Measurements from ENCODE around the gene CCNYL1. TPM values are rescaled to one million over a fixed set of nuclear protein-coding genes. Genes with fewer than 3 reads are reported as not detected.
"Not testable (repeated sequence)": the region's sequence is repeated elsewhere in the genome, so short reads cannot be mapped to it uniquely, and the experiment has no call there.

The CCNYL1 gene
- total and polyA plus RNA-seq, 9 donors, result 4.3 to 13.8 (median 7.4) TPM

DNA sequence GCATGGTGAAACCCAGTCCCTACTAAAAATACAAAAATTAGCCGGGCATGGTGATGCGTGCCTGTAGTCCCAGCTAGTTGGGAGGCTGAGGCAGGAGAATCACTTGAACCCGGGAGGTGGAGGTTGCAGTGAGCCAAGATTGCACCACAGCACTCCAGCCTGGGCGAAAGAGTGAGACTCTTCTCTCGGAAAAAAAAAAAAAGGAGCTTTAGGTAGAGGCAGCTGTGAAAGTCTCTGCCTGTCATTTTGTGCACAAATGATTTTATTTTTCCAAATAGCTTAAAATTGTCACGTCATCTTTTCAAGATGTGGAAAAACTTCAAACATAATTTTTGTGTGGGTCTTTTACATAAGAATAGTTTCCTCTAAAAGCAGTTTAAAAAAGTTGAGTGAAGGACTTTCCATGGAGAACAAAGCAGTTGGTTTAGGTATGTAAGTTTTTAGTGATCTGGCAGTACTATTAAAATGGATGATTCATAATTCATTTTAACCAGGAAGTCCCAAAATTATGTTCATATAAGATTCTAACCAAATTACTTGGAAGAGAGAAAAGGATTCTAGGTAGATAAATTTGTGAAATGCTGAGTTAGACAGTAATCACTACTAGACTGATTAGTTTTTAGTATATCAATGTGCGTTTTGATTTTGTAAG lies 11.5 kb downstream of the CCNYL1 start:
- WGBS, 3 donors, result 88 to 93% (median 89%) methylated on average over 7 of the region's 7 CpGs
- intact Hi-C loops (cut with DNase I), result no loop called here

GRCh38 chr2:207723425-207723787 lies 12.0 kb downstream of the CCNYL1 start:
- H3K27me3 ChIP-seq; intact Hi-C loops (cut with DNase I); H3K4me3 ChIP-seq; H3K27ac ChIP-seq; H3K4me1 ChIP-seq (ENCODE audit: insufficient read depth); H3K9me3 ChIP-seq; H3K36me3 ChIP-seq; DNase-seq: not testable (repeated sequence)
- 94 to 96% (median 95%) methylated on average over 8 of the region's 8 CpGs for WGBS, 3 donors

More for the DNA sequence above, 11.5 kb downstream of the CCNYL1 start:
- Histone ChIP-seq H3K4me1 (ENCODE audit: insufficient read depth) (peaks cover 2% of the 10 kb centered on the region), H3K4me3 (no peak overlapping the region), H3K36me3 (no peaks in the 10 kb centered on the region), H3K27me3 (no peaks in the 10 kb centered on the region), H3K9me3 (no peaks in the 10 kb centered on the region), H3K27ac (no peak overlapping the region)
- no peak for TF ChIP-seq EP300 (IDR thresholded peaks at IDR 0.05)
- TF ChIP-seq CTCF (IDR thresholded peaks at IDR 0.05), result no peak
- TF ChIP-seq POLR2A (IDR thresholded peaks at IDR 0.05), result no peak
- DNase-seq, result no peak

GRCh38 chr2:207724113-207724512 lies 12.7 kb downstream of the CCNYL1 start:
- 47 to 59% (median 59%) methylated on average over 3 of the region's 3 CpGs for WGBS, 3 donors

DNA sequence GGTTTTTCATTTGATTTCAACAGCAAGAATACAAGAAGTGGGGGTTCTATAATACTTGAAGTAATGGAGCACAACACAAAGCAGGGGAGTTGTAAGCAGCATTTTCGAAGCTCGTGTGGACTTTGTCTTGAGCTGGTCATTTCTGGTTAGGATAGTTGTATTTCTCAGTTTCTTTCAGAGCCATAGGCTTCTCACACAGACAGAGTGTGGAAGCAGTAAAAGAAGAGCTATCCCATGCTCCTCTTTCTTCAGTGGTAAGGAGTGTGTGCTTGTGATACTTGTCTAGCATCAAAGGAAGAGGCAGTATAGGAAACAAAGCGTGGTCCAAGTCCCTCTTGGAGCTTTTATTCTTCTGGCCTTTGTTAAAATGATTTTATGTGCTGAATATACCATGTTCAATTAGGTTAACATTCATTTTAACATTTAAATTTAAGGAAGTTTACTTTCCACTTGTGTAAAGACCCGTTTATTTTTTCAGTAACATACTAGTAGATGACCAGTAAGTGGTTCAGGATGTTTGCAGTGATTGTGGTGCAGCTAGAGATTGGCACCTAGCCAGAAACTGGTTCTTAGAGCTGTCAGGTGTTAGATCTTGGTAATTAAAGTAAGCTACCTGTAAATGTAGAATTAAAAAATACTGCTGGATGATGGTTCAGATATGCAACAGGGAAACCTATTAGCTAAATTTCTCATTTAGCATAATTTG lies 14.6 kb downstream of the CCNYL1 start:
- WGBS, 3 donors, result 77 to 85% (median 84%) methylated on average over 4 of the region's 4 CpGs
- Histone ChIP-seq H3K27me3 (no peaks in the 10 kb centered on the region), H3K9me3 (no peaks in the 10 kb centered on the region), H3K4me1 (ENCODE audit: insufficient read depth) (no peaks in the 10 kb centered on the region), H3K4me3 (no peak overlapping the region), H3K36me3 (no peaks in the 10 kb centered on the region), H3K27ac (no peak overlapping the region)
- no peak for DNase-seq
- no peak for TF ChIP-seq POLR2A (IDR thresholded peaks at IDR 0.05)
- no peak for TF ChIP-seq EP300 (IDR thresholded peaks at IDR 0.05)
- TF ChIP-seq CTCF (IDR thresholded peaks at IDR 0.05), result no peak
- intact Hi-C loops (cut with DNase I), result no loop called here

More at GRCh38 chr2:207724113-207724512, 12.7 kb downstream of the CCNYL1 start:
- TF ChIP-seq EP300 (IDR thresholded peaks at IDR 0.05), result no peak
- TF ChIP-seq POLR2A (IDR thresholded peaks at IDR 0.05), result no peak
- no peak for TF ChIP-seq CTCF (IDR thresholded peaks at IDR 0.05)
- Histone ChIP-seq H3K27ac (no peak overlapping the region), H3K4me3 (no peak overlapping the region), H3K36me3 (no peaks in the 10 kb centered on the region), H3K9me3 (no peaks in the 10 kb centered on the region), H3K27me3 (no peaks in the 10 kb centered on the region), H3K4me1 (ENCODE audit: insufficient read depth) (peaks cover 2% of the 10 kb centered on the region)
- intact Hi-C loops (cut with DNase I), result no loop called here
- no peak for DNase-seq

DNA sequence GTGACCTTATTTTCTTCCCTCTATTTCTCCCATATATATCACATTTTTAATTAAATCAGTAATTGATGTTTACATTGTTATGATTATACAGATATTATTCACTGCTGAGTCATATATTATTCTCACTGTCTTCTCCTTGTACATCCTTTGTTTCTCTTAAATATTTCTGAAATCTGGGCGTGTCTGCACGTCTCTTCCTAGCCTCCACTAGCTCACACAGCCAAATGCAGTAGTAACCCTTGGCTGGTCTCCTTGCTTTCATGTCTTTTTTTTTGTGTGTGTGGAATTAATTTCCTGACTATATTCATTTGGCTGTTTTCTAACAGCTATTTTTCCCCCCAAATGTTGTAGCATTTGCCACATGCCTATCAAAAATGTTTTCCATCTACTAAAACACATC lies 15.8 kb downstream of the CCNYL1 start:
- 72 to 83% (median 73%) methylated on average over 2 of the region's 2 CpGs for WGBS, 3 donors
- Histone ChIP-seq H3K4me3 (no peak overlapping the region), H3K36me3 (no peaks in the 10 kb centered on the region), H3K9me3 (no peaks in the 10 kb centered on the region), H3K4me1 (ENCODE audit: insufficient read depth) (no peaks in the 10 kb centered on the region), H3K27me3 (no peaks in the 10 kb centered on the region), H3K27ac (no peak overlapping the region)
- intact Hi-C loops (cut with DNase I), result no loop called here
- no peak for TF ChIP-seq POLR2A (IDR thresholded peaks at IDR 0.05)
- no peak for TF ChIP-seq CTCF (IDR thresholded peaks at IDR 0.05)
- no peak for TF ChIP-seq EP300 (IDR thresholded peaks at IDR 0.05)
- DNase-seq, result no peak

Data from ovary (tissue), 9 donors.